GM12878 (cell line): ENCODE data around the gene FAM163B. TPM values are rescaled to one million over a fixed set of nuclear protein-coding genes. Genes with fewer than 3 reads are reported as not detected.

Experiments used
- ATAC-seq: fragments of 200-7000 bp; cut with Tn5 transposase; 3 replicates; pipeline ENCODE4 v1.9.1; 2020; ENCODE audit warnings: mild to moderate bottlenecking, moderate library complexity
- BruUV-seq: library from RNA; stranded (reverse); fragments of 400-500 nt; replicated peaks from 2 replicates; lab custom pipeline; 2021; lab: Mats Ljungman, UMichigan
- CTCF ChIA-PET: fragments of 300-600 bp; sonication (Branson Sonifier 250); formaldehyde crosslinking; extraction: SDS; loops from one replicate; lab custom pipeline; 2021; ENCODE audit warnings: inconsistent platforms; lab: Yijun Ruan, JAX
- POLR2A ChIA-PET: fragments of 350-600 bp; formaldehyde crosslinking; extraction: SDS; loops from one replicate; lab custom pipeline; 2021; ENCODE audit warnings: inconsistent platforms; lab: Charles Lee
- RAD21 ChIA-PET: fragments of 300-600 bp; sonication (Branson Sonifier 250); formaldehyde crosslinking; loops from one replicate; lab custom pipeline; 2023; ENCODE audit warnings: antibody characterized with exemption; ENCODE audit not compliant: unreplicated experiment; lab: Charles Lee
- SMC1A ChIA-PET: fragments of 300-600 bp; sonication (Branson Sonifier 250); formaldehyde crosslinking; loops from one replicate; lab custom pipeline; 2023; ENCODE audit not compliant: unreplicated experiment, uncharacterized antibody; lab: Charles Lee
- DNase-seq: peaks from one replicate; pipeline ENCODE4 v3.0.0-alpha.2; 2011; ENCODE audit warnings: low read depth, low spot score
- FAIRE-seq: peaks from 3 replicates; lab custom pipeline; 2011; peaks lifted over from hg19 to GRCh38; lab: Jason Lieb, UNC
- H2AFZ ChIP-seq: 2 replicates; pipeline ENCODE4 v1.6.0; 2011; ENCODE audit warnings: low read depth, low read length, control low read depth; ENCODE audit not compliant: control insufficient read depth
- H3K27ac ChIP-seq: 2 replicates; pipeline ENCODE4 v1.5.1; 2011; ENCODE audit warnings: control low read depth; ENCODE audit not compliant: control insufficient read depth, insufficient read depth
- H3K27me3 ChIP-seq, 2 experiments: replicated peaks in 1 of 2; 2 replicates each; pipeline versions ENCODE4 v1.6.0 to v1.6.1; 2011; ENCODE audit warnings: low read length in 1 of 2; ENCODE audit not compliant: control insufficient read depth in 2 of 2, insufficient read depth in 2 of 2
- H3K36me3 ChIP-seq, 2 experiments: 2 replicates each; pipeline ENCODE4 v1.5.1; 2011; ENCODE audit warnings: low read length in 1 of 2; ENCODE audit not compliant: control insufficient read depth in 2 of 2, insufficient read depth in 2 of 2
- H3K4me1 ChIP-seq: 2 replicates; pipeline ENCODE4 v1.6.1; 2011; ENCODE audit warnings: mild to moderate bottlenecking, low read length, moderate library complexity, mixed read lengths; ENCODE audit not compliant: control insufficient read depth, insufficient read depth
- H3K4me2 ChIP-seq: 2 replicates; pipeline ENCODE4 v1.6.0; 2011; ENCODE audit warnings: control low read depth; ENCODE audit not compliant: control insufficient read depth, insufficient read depth
- H3K4me3 ChIP-seq: fragments of 200-600 bp; sonication (generic); 2 replicates; pipeline ENCODE4 v1.5.1; 2016
- H3K79me2 ChIP-seq: 2 replicates; pipeline ENCODE4 v1.6.0; 2011; ENCODE audit warnings: low read length; ENCODE audit not compliant: control insufficient read depth, insufficient read depth
- H3K9ac ChIP-seq: 2 replicates; pipeline ENCODE4 v1.8.0; 2011; ENCODE audit warnings: low read length, control low read depth, mixed read lengths; ENCODE audit not compliant: control insufficient read depth, insufficient read depth
- H3K9me3 ChIP-seq: replicated peaks from 3 replicates; pipeline ENCODE4 v1.5.1; 2011; ENCODE audit warnings: mild to moderate bottlenecking, low read length; ENCODE audit not compliant: control insufficient read depth, insufficient read depth
- H4K20me1 ChIP-seq: 2 replicates; pipeline ENCODE4 v1.6.0; 2011; ENCODE audit not compliant: control insufficient read depth, insufficient read depth
- CEBPB ChIP-seq, 2 experiments: fragments of 150-350 bp in 1 of 2; IDR thresholded peaks; 2 replicates each; pipeline ENCODE4 v1.6.1; 2012 to 2014; ENCODE audit warnings: low read depth in 2 of 2, low read length in 2 of 2, borderline replicate concordance in 1 of 2, inconsistent platforms in 1 of 2
- CHD4 ChIP-seq: fragments of 200-600 bp; sonication (generic); IDR thresholded peaks from 2 replicates; pipeline ENCODE4 v1.6.1; 2016; ENCODE audit warnings: mild to moderate bottlenecking
- EP300 ChIP-seq, 2 experiments: fragments of 150-350 bp in 1 of 2; IDR thresholded peaks; 2 replicates each; pipeline ENCODE4 v1.6.1; 2011 to 2012; ENCODE audit warnings: low read depth in 2 of 2, low read length in 2 of 2, borderline replicate concordance in 1 of 2, improper control_type of control experiment in 1 of 2, inconsistent platforms in 1 of 2; ENCODE audit not compliant: control insufficient read depth in 1 of 2
- MEF2B ChIP-seq: fragments of 450-650 bp; IDR thresholded peaks from 2 replicates; pipeline ENCODE4 v1.6.1; 2018; ENCODE audit warnings: mild to moderate bottlenecking, moderate library complexity; ENCODE audit not compliant: partially characterized antibody, poor library complexity, severe bottlenecking
- PBX3 ChIP-seq: IDR thresholded peaks from 2 replicates; pipeline ENCODE4 v1.6.1; 2011; ENCODE audit warnings: mild to moderate bottlenecking, low read depth, low read length, moderate library complexity; ENCODE audit not compliant: insufficient replicate concordance
- POU2F2 ChIP-seq: IDR thresholded peaks from 3 replicates; pipeline ENCODE4 v1.6.1; 2011; ENCODE audit warnings: low read depth, mild to moderate bottlenecking, low read length, borderline replicate concordance
- PRDM15 ChIP-seq: fragments of 450-650 bp; formaldehyde crosslinking; IDR thresholded peaks from 2 replicates; pipeline ENCODE4 v1.4.0; 2020; ENCODE audit warnings: mild to moderate bottlenecking, moderate library complexity
- STAT1 ChIP-seq: fragments of 450-650 bp; conservative IDR thresholded peaks from 2 replicates; pipeline ENCODE4 v1.6.1; 2014; ENCODE audit warnings: antibody characterized with exemption, mild to moderate bottlenecking
- STAT3 ChIP-seq: IDR thresholded peaks from 2 replicates; pipeline ENCODE4 v1.6.1; 2011; ENCODE audit warnings: low read depth, low read length, improper control_type of control experiment
- WGBS: methylation state at CpG from one replicate; pipeline ENCODE4 v1.1.6; 2016; ENCODE audit warnings: low lambda C conversion rate; ENCODE audit not compliant: insufficient replicate concordance, insufficient coverage; ENCODE audit errors: missing lambda C conversion rate; 5-methylcytosine and 5-hydroxymethylcytosine counted together
- in situ Hi-C: fragments of 300-500 bp; cut with MboI; formaldehyde crosslinking; loops from 9 replicates; pipeline ENCODE4 v1.14.3; 2018; ENCODE audit warnings: mixed read lengths
- intact Hi-C: fragments of 100-400 bp; cut with micrococcal nuclease; formaldehyde crosslinking; loops from one replicate; pipeline ENCODE4 v1.14.2; 2022; ENCODE audit not compliant: unreplicated experiment
- polyA plus RNA-seq, 11 experiments: library from polyadenylated mRNA; depleted of rRNA in 4 of 11; unstranded in 6 of 11; stranded (reverse) in 5 of 11; fragments of >200 nt; fragmentation: Nextera tagmentation in 4 of 11; fragmentation: Illumina TruSeq in 1 of 11; extraction: Ambion mirVana in 4 of 11; extraction: Trizol in 1 of 11; gene quantifications; 1 replicate in 1 of 11; 2 replicates in 10 of 11; pipeline versions ENCODE4 v1.2.1 to v1.2.3, GENCODE V29; 2011 to 2016; ENCODE audit warnings: inconsistent platforms in 2 of 11, missing spikeins in 2 of 11, low read depth in 1 of 11
- total RNA-seq, 4 experiments: library from RNA; depleted of rRNA in 3 of 4; stranded (reverse); fragments of >200 nt in 3 of 4; fragmentation: Illumina TruSeq in 1 of 4; extraction: Trizol in 1 of 4; gene quantifications; 2 replicates each; pipeline versions ENCODE4 v1.2.1 to v1.2.3, GENCODE V29; 2013 to 2021

Gene FAM163B
- total and polyA plus RNA-seq, 10 of the 15 experiments (the other 5 are each of a cell fraction or from before 2014, with no cell fraction given), result not detected

- no peaks in the 10 kb centered on the region for H4K20me1 ChIP-seq
- H3K4me2 ChIP-seq, result no peak overlapping the region
- no peak overlapping the region for H3K27ac ChIP-seq
- FAIRE-seq (no peak), DNase-seq (no peak), ATAC-seq (no peak)
- peaks cover 0 to 7% of the 10 kb centered on the region in 2 experiments; a peak in 3 of 4 replicates for H3K27me3 ChIP-seq
- H3K4me1 ChIP-seq, result no peaks in the 10 kb centered on the region
- ChIA-PET SMC1A (no interaction called here), POLR2A (no interaction called here), CTCF (no interaction called here), RAD21 (no interaction called here)
- no peaks in the 10 kb centered on the region for H3K79me2 ChIP-seq
- WGBS, result 0% methylated on average over 6 of the region's 6 CpGs
- intact Hi-C loops (no loop called here), in situ Hi-C loops (no loop called here)
- no peak overlapping the region for H3K9ac ChIP-seq
- no peaks in the 10 kb centered on the region for H3K9me3 ChIP-seq
- H2AFZ ChIP-seq, result no peak overlapping the region
- BruUV-seq, result no TSS peak
- TF ChIP-seq PRDM15 (CRISPR knock-in tag), result no peak
- no peaks in the 10 kb centered on the region for H3K36me3 ChIP-seq
- no peak overlapping the region for H3K4me3 ChIP-seq
Measured at GRCh38 chr9:133635098-133635497, 25.9 kb upstream of the FAM163B start.

- CTCF ChIA-PET, result no interaction called here
- Histone ChIP-seq H3K9me3 (no peaks in the 10 kb centered on the region), H3K27me3 (peaks cover 0 to 7% of the 10 kb centered on the region in 2 experiments; a peak in 3 of 4 replicates), H3K27ac (no peak overlapping the region), H3K4me1 (no peaks in the 10 kb centered on the region), H4K20me1 (no peaks in the 10 kb centered on the region), H3K4me3 (no peak overlapping the region), H3K36me3 (no peaks in the 10 kb centered on the region), H3K79me2 (no peaks in the 10 kb centered on the region), H2AFZ (no peak overlapping the region), H3K9ac (no peak overlapping the region), H3K4me2 (no peak overlapping the region)
- DNase-seq, result no peak
- SMC1A ChIA-PET, result no interaction called here
- WGBS, result 35% methylated on average over 24 of the region's 24 CpGs
- no peak for ATAC-seq
- BruUV-seq, result no TSS peak
- FAIRE-seq, result no peak
- in situ Hi-C loops (no loop called here), intact Hi-C loops (no loop called here)
- POLR2A ChIA-PET, result no interaction called here
- RAD21 ChIA-PET, result no interaction called here
- TF ChIP-seq MEF2B (no peak), POU2F2 (no peak), STAT3 (no peak), CHD4 (no peak), EP300 (IDR thresholded peaks at IDR 0.05; ENCODE audit: borderline replicate concordance in 1 of 2, control insufficient read depth in 1 of 2, low read depth in 2 of 2, low read length in 2 of 2) (no peak), CEBPB (IDR thresholded peaks at IDR 0.05; ENCODE audit: borderline replicate concordance in 1 of 2, low read depth in 2 of 2, low read length in 2 of 2) (no peak), PBX3 (no peak), STAT1 (no peak)
Measured at GRCh38 chr9:133634081-133634691, 25.0 kb upstream of the FAM163B start.
